LNCaP clone FGC (cell line): ENCODE data around the gene ATRIP.

Experiments used
- DNase-seq: peaks from one replicate; pipeline ENCODE4 v3.0.0-alpha.2; 2011; ENCODE audit warnings: low read depth
- H3K4me3 ChIP-seq: 2 replicates; pipeline ENCODE4 v1.5.1; 2011; ENCODE audit warnings: mild to moderate bottlenecking, low read depth, low read length, control low read depth
- TF ChIP-seq, protein P1 (sequence below): IDR thresholded peaks from 2 replicates; pipeline ENCODE4 v1.5.1; 2012; ENCODE audit warnings: mild to moderate bottlenecking; ENCODE audit not compliant: control insufficient read depth, insufficient read depth; ENCODE audit errors: extremely low read depth

ATRIP gene

DNA sequence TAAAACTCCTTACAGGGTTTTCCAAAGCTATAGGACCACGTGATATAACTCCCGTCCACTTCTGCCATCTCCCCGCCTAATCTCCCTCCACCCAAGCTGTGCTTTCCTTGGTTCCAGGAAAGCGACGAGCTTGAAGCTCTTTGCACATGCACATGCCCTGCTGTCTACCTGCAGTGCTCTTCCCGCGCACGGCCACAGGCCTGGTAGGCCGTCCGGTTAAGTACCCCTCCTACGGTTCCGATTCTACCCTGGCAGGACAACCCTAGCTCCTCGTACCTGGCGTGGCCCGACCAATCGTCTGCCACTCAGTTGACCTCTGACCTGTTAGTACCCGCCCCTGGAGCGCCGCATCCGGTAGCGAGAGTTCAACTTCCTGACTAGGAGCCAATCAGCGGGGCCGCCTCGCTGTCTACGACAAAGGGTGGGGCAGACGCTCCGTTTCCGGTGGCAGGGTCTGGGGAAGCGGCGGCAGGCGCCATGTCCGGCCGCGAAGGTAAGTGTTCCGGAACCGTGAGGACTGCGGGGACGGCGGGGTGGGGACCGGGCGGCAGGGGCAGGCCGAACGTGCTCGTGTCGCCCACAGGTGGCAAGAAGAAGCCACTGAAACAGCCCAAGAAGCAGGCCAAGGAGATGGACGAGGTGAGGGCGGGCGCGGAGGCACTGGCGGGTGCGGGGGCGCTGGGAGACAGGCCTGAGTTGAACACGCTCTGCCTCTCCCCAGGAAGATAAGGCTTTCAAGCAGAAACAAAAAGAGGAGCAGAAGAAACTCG lies 6.5 kb upstream of the ATRIP start, which contains the start of the genes CCDC51 and TMA7:
Gene CCDC51, minus strand, starts transcription at position 300 of the 770 bp plus-strand sequence. CDS start 4,991 bp downstream, outside the sequence.
Gene TMA7, plus strand, starts transcription at position 438 of the 770 bp plus-strand sequence. Its CDS starts 40 bp downstream, at position 478.
- TF ChIP-seq, protein P1, sequence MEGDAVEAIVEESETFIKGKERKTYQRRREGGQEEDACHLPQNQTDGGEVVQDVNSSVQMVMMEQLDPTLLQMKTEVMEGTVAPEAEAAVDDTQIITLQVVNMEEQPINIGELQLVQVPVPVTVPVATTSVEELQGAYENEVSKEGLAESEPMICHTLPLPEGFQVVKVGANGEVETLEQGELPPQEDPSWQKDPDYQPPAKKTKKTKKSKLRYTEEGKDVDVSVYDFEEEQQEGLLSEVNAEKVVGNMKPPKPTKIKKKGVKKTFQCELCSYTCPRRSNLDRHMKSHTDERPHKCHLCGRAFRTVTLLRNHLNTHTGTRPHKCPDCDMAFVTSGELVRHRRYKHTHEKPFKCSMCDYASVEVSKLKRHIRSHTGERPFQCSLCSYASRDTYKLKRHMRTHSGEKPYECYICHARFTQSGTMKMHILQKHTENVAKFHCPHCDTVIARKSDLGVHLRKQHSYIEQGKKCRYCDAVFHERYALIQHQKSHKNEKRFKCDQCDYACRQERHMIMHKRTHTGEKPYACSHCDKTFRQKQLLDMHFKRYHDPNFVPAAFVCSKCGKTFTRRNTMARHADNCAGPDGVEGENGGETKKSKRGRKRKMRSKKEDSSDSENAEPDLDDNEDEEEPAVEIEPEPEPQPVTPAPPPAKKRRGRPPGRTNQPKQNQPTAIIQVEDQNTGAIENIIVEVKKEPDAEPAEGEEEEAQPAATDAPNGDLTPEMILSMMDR = no peak
- peak within 1 kb of the TSS; percentile 96 for H3K4me3 ChIP-seq
- DNase-seq = peak; percentile 96

- TF ChIP-seq, protein P1 = no peak
- peak overlapping the region; percentile 96 for H3K4me3 ChIP-seq
- no peak for DNase-seq
Measured at GRCh38 chr3:48440590-48440958, 6.0 kb upstream of the ATRIP start.

GRCh38 chr3:48441940-48442339 lies 4.6 kb upstream of the ATRIP start:
- TF ChIP-seq, protein P1 = no peak
- H3K4me3 ChIP-seq = no peak overlapping the region

DNA sequence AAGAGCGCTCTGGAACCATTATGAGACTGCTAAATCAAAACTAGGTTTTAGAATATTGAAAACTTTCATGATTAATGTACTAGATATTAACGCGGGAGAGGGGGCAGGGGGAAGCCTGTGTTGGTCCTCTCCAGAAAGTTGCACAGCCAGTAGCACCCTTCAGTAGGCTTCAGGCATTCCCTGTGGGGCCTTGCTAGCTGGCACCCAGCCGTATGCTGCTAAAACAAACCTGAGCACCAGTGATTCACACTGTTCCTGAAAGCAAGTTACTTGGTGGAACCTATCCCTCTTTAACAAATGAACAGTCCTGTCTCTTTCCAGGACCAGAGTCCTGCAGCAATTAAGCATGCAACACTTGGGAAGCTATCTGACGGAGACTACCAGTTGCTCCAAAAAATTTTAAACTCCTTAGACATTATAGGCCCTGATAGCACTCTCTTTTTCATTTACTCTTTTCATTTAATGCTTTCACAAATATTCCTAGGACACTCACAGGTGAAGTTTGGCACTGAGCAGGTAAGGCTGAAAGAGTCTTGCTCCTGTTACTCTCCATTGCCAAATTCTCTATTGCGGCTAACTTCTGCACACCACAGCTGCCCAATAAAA lies 1.2 kb upstream of the ATRIP start:
- TF ChIP-seq, protein P1 = no peak
- H3K4me3 ChIP-seq = peak overlapping the region; percentile 91
- no peak for DNase-seq

More at GRCh38 chr3:48441940-48442339, 4.6 kb upstream of the ATRIP start:
- DNase-seq = no peak

DNA sequence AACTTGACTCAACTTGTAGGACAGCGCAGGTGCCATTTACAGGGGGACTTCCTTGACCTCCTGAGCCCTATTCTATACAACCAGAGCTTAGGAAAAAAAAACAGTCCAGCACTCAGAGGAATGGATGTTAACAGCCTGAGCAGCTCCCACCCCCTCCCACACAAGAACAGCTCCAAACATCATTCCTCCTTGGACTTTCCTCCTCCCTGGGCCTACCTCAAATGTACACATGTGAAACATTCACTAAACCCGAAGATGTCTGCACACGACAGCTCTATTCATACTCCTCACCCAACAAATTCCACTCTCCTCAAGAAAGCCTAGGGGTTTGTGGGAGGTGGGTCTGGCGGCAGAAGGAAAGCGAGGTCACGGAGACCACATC lies 503 bp upstream of the ATRIP start:
- H3K4me3 ChIP-seq = peak overlapping the region; percentile 91
- TF ChIP-seq, protein P1 = no peak
- no peak for DNase-seq

- TF ChIP-seq, protein P1 = no peak
- DNase-seq = no peak
Measured at GRCh38 chr3:48451270-48451669, 4.7 kb downstream of the ATRIP start.

More at GRCh38 chr3:48451270-48451669, 4.7 kb downstream of the ATRIP start:
- no peak overlapping the region for H3K4me3 ChIP-seq
